ENCODE measurements around the gene NPC2. TPM values are rescaled to one million over a fixed set of nuclear protein-coding genes. Genes with fewer than 3 reads are reported as not detected.

Gene NPC2
- total RNA-seq, 1 donor from 2014 or later = 281 TPM

DNA sequence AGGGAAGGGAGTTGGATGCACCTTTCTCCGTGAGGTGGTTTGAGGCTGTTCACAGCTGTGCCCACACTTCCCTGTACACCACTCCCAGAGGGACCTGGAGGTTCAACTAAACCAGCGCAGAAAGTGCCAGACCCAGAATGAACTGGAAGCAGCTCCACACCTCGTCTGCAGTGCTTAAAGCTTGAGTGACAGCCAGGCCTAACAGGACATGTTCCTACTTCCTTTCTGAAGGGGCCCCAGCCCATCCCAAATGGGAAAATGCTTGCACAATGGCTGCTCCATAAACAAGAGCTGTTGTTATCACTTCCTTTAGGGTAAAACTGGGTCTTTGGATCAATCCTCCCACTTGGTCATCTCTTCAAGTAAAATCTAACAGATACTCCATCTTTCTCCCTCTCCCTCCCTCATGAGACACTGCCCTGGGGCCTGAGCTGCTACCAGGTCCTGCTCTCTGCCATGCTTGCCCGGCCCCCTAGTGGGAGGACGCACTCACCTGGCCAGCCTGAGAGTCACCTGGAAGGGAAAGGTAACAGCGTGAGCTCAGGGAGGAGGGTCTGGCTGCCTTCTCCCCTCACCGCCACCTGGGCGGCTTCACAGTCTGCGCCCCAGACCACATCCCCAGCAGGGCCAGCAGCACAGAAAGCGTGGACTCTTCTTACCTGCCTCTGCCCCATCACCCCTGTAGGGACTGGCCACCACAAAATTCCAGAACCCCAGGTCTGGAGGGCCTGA lies 33.9 kb upstream of the NPC2 start:
- no peak for DNase-seq (ENCODE audit: low read depth)
- H3K4me3 ChIP-seq (ENCODE audit: low read depth, low read length) = no peak overlapping the region
- TF ChIP-seq CTCF (conservative IDR thresholded peaks at IDR 0.05; ENCODE audit: low read depth, low read length) = no peak

DNA sequence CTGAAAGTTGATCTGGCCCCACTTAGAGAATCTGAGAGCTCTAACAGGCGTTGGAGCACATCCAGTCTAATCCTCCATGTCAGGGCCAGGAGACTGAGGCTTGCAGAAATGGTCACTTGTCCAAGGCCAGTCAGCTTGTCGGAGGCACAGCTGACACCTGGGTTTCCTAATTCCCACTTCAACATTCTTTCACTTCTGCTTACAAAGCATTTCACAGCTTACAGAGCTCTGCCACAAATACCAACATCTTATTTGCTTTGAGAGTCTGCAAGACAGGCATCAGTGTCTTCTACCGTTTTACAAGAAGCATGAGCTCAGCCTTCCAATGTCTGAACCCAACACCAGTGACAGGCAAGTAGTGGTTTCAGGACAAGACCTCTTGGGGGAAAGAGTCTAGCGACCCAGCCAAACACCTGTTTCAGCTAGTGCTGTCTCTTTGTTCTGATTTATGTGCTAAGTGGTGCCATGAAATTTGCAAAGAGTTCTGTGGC lies 32.3 kb upstream of the NPC2 start:
- no peak for DNase-seq (ENCODE audit: low read depth)
- H3K4me3 ChIP-seq (ENCODE audit: low read depth, low read length) = no peak overlapping the region
- no peak for TF ChIP-seq CTCF (conservative IDR thresholded peaks at IDR 0.05; ENCODE audit: low read depth, low read length)

DNA sequence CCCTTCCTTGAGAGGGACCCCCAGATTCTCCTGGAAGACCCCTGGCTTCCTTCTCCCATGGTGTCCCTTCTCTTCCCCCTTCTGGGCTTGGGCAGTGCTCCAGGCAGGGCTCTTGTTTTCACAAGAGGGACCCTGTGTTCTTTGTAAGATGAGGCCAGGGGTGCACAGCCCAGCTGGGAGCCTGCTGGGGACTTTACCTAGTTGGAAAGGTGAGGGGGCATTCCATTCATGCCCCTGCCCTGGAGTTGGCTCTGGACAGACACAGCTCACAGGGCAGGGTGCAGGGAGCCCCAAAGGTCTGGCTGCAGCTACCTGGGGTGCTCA lies 31.7 kb upstream of the NPC2 start:
- no peak for DNase-seq (ENCODE audit: low read depth)
- no peak for TF ChIP-seq CTCF (conservative IDR thresholded peaks at IDR 0.05; ENCODE audit: low read depth, low read length)
- no peak overlapping the region for H3K4me3 ChIP-seq (ENCODE audit: low read depth, low read length)

- no peak overlapping the region for H3K4me3 ChIP-seq (ENCODE audit: low read depth, low read length)
- TF ChIP-seq CTCF (conservative IDR thresholded peaks at IDR 0.05; ENCODE audit: low read depth, low read length) = no peak
- no peak for DNase-seq (ENCODE audit: low read depth)
These were observed 31.1 kb upstream of the NPC2 start for GRCh38 chr14:74524076-74524811.

GRCh38 chr14:74522740-74523139 lies 29.6 kb upstream of the NPC2 start:
- TF ChIP-seq CTCF (conservative IDR thresholded peaks at IDR 0.05; ENCODE audit: low read depth, low read length) = no peak
- no peak overlapping the region for H3K4me3 ChIP-seq (ENCODE audit: low read depth, low read length)
- no peak for DNase-seq (ENCODE audit: low read depth)

DNA sequence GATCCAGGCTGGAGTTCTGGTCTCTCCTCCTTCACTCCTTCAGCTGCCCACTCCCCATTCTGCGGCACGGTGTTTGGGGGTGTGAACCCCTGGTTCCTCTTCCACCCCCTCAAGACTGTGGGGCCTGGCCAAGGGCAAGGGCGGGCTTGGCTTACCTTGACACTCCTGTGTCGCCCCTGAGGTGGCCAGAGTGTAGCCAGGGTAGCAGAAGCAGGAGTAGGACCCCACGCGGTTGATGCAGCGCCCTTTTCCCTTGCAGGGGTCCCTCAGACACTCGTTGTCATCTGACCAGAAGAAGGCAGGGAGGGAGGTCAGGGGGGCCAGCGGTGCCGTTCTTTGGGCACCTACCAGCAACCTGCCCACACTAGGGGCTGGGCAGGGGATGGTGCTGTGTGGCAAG lies 28.7 kb upstream of the NPC2 start:
- H3K4me3 ChIP-seq (ENCODE audit: low read depth, low read length) = no peak overlapping the region
- DNase-seq (ENCODE audit: low read depth) = no peak
- TF ChIP-seq CTCF (conservative IDR thresholded peaks at IDR 0.05; ENCODE audit: low read depth, low read length) = no peak

All from epithelial cell of proximal tubule (primary cell).